ENCODE data around the gene ANKRA2.
"Not testable (repeated sequence)": the region's sequence is repeated elsewhere in the genome, so short reads cannot be mapped to it uniquely, and the experiment has no call there.

The ANKRA2 gene

DNA sequence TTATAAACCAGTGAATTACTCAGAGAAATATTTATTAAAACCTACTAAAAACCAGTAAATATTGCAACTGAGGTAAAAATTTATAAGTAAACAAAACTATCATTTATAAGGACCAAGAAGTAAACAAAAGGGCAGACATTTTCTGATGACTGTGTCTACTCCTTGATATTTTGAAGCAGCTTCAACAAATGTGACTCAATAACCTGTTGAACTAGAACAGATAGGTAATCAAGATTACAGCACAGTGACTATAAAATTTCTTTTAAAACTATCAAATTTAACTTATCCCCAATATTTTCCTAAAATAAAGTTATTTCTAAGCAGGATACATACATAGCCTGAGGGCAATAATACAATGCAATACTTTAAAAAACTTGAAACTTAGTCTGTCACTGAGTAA, 12.8 kb downstream of the ANKRA2 start:
- H3K4me3 ChIP-seq (ENCODE audit: low read depth, low read length), result no peak overlapping the region

DNA sequence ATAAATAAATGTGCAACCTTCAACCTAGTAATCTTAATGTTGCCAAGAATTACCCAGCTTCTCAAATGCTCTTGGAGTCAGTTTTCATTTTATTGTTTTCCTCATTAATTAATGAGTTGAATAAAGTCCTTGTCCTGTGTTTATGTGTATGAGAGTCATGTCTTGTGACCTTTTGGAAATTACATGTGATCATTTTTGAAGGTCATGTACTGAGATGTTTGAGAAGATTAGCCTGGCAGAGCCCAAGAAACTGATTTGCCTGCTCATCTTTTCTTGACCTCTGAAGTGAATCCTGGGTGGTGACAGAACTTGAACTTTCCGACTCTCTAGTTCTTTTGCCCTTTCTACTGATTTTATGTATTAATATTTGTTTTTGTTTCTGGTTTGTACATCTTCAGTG, 15.4 kb downstream of the ANKRA2 start:
- H3K4me3 ChIP-seq (ENCODE audit: low read depth, low read length), result no peak overlapping the region

DNA sequence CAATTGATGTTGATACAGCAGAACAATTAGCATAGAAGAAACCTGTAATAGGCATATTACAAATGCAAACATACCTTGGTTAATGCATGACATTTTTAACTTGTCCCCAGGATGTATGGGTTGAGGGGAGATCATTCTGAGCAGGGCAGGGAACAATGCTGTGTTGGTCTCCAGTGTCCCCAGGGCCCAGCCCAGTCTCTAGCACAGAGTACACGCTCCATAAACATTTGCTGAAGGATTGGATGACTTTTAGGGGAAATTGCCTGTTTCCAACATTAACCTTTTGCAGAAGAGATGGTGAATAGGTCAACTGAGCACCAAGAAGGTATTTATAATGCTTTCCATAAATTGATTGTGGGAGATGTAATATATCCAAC, 20.0 kb downstream of the ANKRA2 start:
- no peak overlapping the region for H3K4me3 ChIP-seq (ENCODE audit: low read depth, low read length)

- no peak overlapping the region for H3K4me3 ChIP-seq (ENCODE audit: low read depth, low read length)
Measured at GRCh38 chr5:73544429-73545402, 20.7 kb downstream of the ANKRA2 start.

- no peak overlapping the region for H3K4me3 ChIP-seq (ENCODE audit: low read depth, low read length)
Measured at GRCh38 chr5:73542020-73542419, 23.4 kb downstream of the ANKRA2 start.

DNA sequence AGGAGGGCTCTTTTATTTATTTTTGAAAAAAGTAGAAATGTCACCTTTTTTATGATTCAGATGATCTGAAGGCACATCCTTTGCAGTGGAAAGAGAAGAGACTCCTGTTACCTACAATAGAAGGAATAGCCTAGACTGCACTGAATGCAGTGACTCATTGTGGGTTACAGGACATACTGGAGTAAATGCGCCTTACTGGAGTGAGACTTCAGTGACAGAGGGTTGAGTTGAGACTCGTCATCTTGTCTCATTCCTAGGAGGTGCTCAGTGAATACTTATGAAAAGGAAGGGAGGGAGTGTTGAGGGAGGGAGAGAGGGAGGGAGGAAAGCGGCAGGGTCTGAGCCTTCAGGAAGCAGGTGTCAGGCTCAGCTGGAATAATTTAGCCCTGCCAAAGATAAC, 25.2 kb downstream of the ANKRA2 start:
- H3K4me3 ChIP-seq (ENCODE audit: low read depth, low read length), result no peak overlapping the region

DNA sequence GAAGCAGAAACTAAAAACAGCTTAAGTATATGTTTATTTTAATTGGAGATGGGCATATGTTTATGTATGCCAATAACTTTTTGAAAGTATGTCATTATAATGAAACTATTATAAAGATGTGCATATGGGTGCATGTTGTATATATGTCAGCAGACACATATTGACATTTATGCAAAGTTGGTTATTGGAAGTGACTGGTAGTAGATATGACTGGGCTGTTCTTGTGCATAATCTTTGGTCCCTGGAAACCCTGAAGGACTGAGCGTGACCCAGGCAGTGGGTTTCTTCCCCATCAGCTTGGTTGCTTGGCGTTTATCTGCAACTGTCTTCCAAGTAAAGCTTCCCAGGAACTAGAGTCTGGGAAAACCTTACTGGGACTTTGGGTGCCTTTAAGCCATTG, 25.7 kb downstream of the ANKRA2 start:
- H3K4me3 ChIP-seq (ENCODE audit: low read depth, low read length), result no peak overlapping the region

- no peak overlapping the region for H3K4me3 ChIP-seq (ENCODE audit: low read depth, low read length)
Measured at GRCh38 chr5:73534971-73535370, 30.5 kb downstream of the ANKRA2 start.

- H3K4me3 ChIP-seq (ENCODE audit: low read depth, low read length), result no peak overlapping the region
Measured at GRCh38 chr5:73534011-73534644, 31.3 kb downstream of the ANKRA2 start.

DNA sequence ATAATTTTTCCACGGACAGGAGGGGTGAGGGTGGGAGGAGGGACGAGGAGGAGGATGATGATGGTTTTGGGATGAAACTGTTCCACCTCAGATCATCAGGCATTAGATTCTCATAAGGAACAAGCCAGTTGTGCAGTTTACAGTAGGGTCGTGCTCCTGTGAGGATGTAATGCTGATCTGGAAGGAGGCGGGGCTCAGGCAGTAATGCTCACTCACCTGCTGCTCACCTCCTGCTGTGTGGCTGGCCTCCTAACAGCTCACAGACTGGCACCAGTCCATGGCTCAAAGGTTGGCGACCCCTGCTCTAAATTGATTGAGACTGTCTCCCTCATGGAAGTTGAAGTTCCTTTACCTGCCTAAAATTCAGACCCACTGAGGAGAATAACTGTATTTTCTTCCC, 33.2 kb downstream of the ANKRA2 start:
- H3K4me3 ChIP-seq (ENCODE audit: low read depth, low read length), result no peak overlapping the region

- H3K4me3 ChIP-seq (ENCODE audit: low read depth, low read length), result no peak overlapping the region
Measured at GRCh38 chr5:73531356-73531755, 34.1 kb downstream of the ANKRA2 start.

- H3K4me3 ChIP-seq (ENCODE audit: low read depth, low read length), result no peak overlapping the region
Measured at GRCh38 chr5:73529081-73529480, 36.4 kb downstream of the ANKRA2 start.

- H3K4me3 ChIP-seq (ENCODE audit: low read depth, low read length), result no peak overlapping the region
Measured at GRCh38 chr5:73528248-73528647, 37.2 kb downstream of the ANKRA2 start.

GRCh38 chr5:73525606-73526203, 39.7 kb downstream of the ANKRA2 start:
- H3K4me3 ChIP-seq (ENCODE audit: low read depth, low read length), result no peak overlapping the region

GRCh38 chr5:73523861-73524260, 41.6 kb downstream of the ANKRA2 start:
- no peak overlapping the region for H3K4me3 ChIP-seq (ENCODE audit: low read depth, low read length)

DNA sequence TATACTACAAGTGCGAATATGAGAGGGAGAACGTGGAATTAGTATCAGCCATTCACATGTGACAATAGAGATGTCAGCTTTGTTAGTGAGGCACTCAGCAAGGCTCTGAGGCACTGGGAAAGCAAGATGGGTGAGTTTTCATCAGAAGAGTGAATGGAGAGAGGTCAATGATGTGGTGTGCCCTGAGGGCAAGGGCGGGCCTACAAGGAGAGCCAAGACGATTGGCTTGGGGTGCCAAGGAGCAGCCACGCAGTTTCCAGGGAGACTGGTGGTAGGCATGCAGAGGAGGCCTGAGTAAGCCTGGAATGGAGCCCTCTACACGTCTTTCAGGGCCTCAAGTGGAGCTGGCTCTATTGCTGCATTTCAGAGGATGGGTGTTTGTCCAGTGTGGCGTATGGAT, 42.5 kb downstream of the ANKRA2 start:
- H3K4me3 ChIP-seq (ENCODE audit: low read depth, low read length), result no peak overlapping the region

- no peak overlapping the region for H3K4me3 ChIP-seq (ENCODE audit: low read depth, low read length)
Measured at GRCh38 chr5:73519531-73520283, 45.7 kb downstream of the ANKRA2 start.

GRCh38 chr5:73515232-73515631, 50.2 kb downstream of the ANKRA2 start:
- no peak overlapping the region for H3K4me3 ChIP-seq (ENCODE audit: low read depth, low read length)

- H3K4me3 ChIP-seq (ENCODE audit: low read depth, low read length), result no peak overlapping the region
Measured at GRCh38 chr5:73514418-73514817, 51.0 kb downstream of the ANKRA2 start.

DNA sequence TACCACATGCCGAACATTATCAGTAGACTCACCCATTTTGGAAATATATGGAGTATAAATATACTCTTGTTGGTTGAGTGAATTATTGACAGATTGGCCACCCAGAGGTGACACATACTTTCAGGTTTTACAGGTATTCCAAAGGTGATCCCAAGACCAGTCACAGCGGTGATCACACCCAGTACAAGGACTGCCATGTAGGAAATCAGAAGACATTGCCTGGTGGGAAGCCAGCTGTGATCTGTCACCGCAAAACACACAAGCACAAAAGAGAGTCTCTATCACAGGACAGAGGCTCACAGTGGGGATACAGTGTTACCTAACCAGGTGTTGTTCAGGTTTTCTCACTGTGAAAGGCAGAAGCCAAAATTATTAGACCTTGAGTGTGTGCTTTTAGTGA, 51.4 kb downstream of the ANKRA2 start:
- no peak overlapping the region for H3K4me3 ChIP-seq (ENCODE audit: low read depth, low read length)

GRCh38 chr5:73508521-73508920, 56.9 kb downstream of the ANKRA2 start:
- H3K4me3 ChIP-seq (ENCODE audit: low read depth, low read length), result not testable (repeated sequence)

Data from iPS-11a (cell line).